Mesenchymal stem cell (in vitro differentiated cells and primary cell): ENCODE data around the gene GPR55.

Source experiments
- DNase-seq: peaks from one replicate; pipeline ENCODE4 v3.0.0-alpha.2; 2013
- H2AFZ ChIP-seq: one replicate; pipeline ENCODE4 v1.6.1; 2013; ENCODE audit warnings: low read depth, mild to moderate bottlenecking, control low read depth, inconsistent platforms, low read length, moderate library complexity
- H2AK5ac ChIP-seq: 2 replicates; pipeline ENCODE4 v1.6.1; 2013; ENCODE audit warnings: low read length, moderate library complexity, mild to moderate bottlenecking, inconsistent platforms; ENCODE audit not compliant: severe bottlenecking
- H2BK120ac ChIP-seq: one replicate; pipeline ENCODE4 v1.6.1; 2013; ENCODE audit warnings: low read depth, mild to moderate bottlenecking, inconsistent platforms, low read length, moderate library complexity
- H2BK12ac ChIP-seq, 2 experiments: one replicate each; pipeline ENCODE4 v1.6.1; 2013; ENCODE audit warnings: inconsistent platforms in 2 of 2, low read length in 2 of 2, mild to moderate bottlenecking in 2 of 2, moderate library complexity in 2 of 2, control low read depth in 1 of 2
- H2BK15ac ChIP-seq: one replicate; pipeline ENCODE4 v1.6.1; 2013; ENCODE audit warnings: mild to moderate bottlenecking, low read depth, inconsistent platforms; ENCODE audit not compliant: poor library complexity, severe bottlenecking
- H2BK5ac ChIP-seq: 2 replicates; pipeline ENCODE4 v1.6.1; 2013; ENCODE audit warnings: low read depth, mild to moderate bottlenecking, low read length, control low read depth, inconsistent platforms; ENCODE audit not compliant: poor library complexity, severe bottlenecking
- H3K14ac ChIP-seq, 2 experiments: one replicate each; pipeline ENCODE4 v1.6.1; 2013; ENCODE audit warnings: inconsistent platforms in 2 of 2, low read length in 2 of 2, control low read depth in 1 of 2, mild to moderate bottlenecking in 1 of 2, moderate library complexity in 1 of 2
- H3K18ac ChIP-seq, 2 experiments: one replicate each; pipeline ENCODE4 v1.6.1; 2013; ENCODE audit warnings: inconsistent platforms in 2 of 2, low read length in 2 of 2, control low read depth in 1 of 2, low read depth in 1 of 2, mild to moderate bottlenecking in 1 of 2
- H3K23ac ChIP-seq, 2 experiments: one replicate each; pipeline ENCODE4 v1.6.1; 2013; ENCODE audit warnings: inconsistent platforms in 2 of 2, low read length in 2 of 2, mild to moderate bottlenecking in 2 of 2, moderate library complexity in 2 of 2, control low read depth in 1 of 2
- H3K27ac ChIP-seq: 2 replicates; pipeline ENCODE4 v1.5.1; 2013; ENCODE audit warnings: mild to moderate bottlenecking, moderate library complexity, low read length, control low read depth, inconsistent platforms; ENCODE audit not compliant: poor library complexity, severe bottlenecking
- H3K27me3 ChIP-seq, 2 experiments: 2 replicates each; pipeline versions ENCODE4 v1.6.1 to v1.7.0; 2013; ENCODE audit warnings: low read length in 2 of 2, mild to moderate bottlenecking in 2 of 2, moderate library complexity in 2 of 2, control low read depth in 1 of 2, inconsistent platforms in 1 of 2; ENCODE audit not compliant: control insufficient read depth in 1 of 2, insufficient read depth in 1 of 2
- H3K36me3 ChIP-seq, 2 experiments: 2 replicates each; pipeline versions ENCODE4 v1.6.1 to v1.7.0; 2013; ENCODE audit warnings: low read length in 2 of 2, control low read depth in 1 of 2, inconsistent platforms in 1 of 2, low read depth in 1 of 2, mild to moderate bottlenecking in 1 of 2; ENCODE audit not compliant: insufficient read depth in 2 of 2, control insufficient read depth in 1 of 2
- H3K4ac ChIP-seq, 2 experiments: one replicate each; pipeline ENCODE4 v1.6.1; 2013; ENCODE audit warnings: inconsistent platforms in 2 of 2, low read length in 2 of 2, mild to moderate bottlenecking in 2 of 2, moderate library complexity in 2 of 2, control low read depth in 1 of 2, low read depth in 1 of 2
- H3K4me1 ChIP-seq: 2 replicates; pipeline ENCODE4 v1.6.1; 2013; ENCODE audit warnings: low read depth, low read length, control low read depth; ENCODE audit not compliant: control insufficient read depth, insufficient read depth
- H3K4me2 ChIP-seq: 2 replicates; pipeline ENCODE4 v1.6.1; 2013; ENCODE audit warnings: low read length, mild to moderate bottlenecking, inconsistent platforms; ENCODE audit not compliant: poor library complexity, severe bottlenecking
- H3K4me3 ChIP-seq, 2 experiments: 2 replicates each; pipeline versions ENCODE4 v1.5.1 to v1.7.0; 2013; ENCODE audit warnings: low read length in 2 of 2, mild to moderate bottlenecking in 2 of 2, control low read depth in 1 of 2, low read depth in 1 of 2; ENCODE audit not compliant: insufficient read depth in 1 of 2
- H3K79me1 ChIP-seq: replicated peaks from 2 replicates; pipeline ENCODE4 v1.6.1; 2013; ENCODE audit warnings: mild to moderate bottlenecking, control low read depth, low read length, inconsistent platforms; ENCODE audit not compliant: poor library complexity, severe bottlenecking
- H3K9ac ChIP-seq: 2 replicates; pipeline ENCODE4 v1.7.0; 2013; ENCODE audit warnings: mild to moderate bottlenecking, low read length, moderate library complexity
- H3K9me3 ChIP-seq: 2 replicates; pipeline ENCODE4 v1.7.0; 2013; ENCODE audit warnings: mild to moderate bottlenecking, low read length; ENCODE audit not compliant: control insufficient read depth
- H4K8ac ChIP-seq: one replicate; pipeline ENCODE4 v1.6.1; 2013; ENCODE audit warnings: inconsistent platforms, mild to moderate bottlenecking, low read length, moderate library complexity
- H4K91ac ChIP-seq: one replicate; pipeline ENCODE4 v1.6.1; 2013; ENCODE audit warnings: mild to moderate bottlenecking, low read length, inconsistent platforms
- WGBS: methylation state at CpG from one replicate; pipeline ENCODE4 v1.1.7; 2013; ENCODE audit warnings: mixed read lengths; 5-methylcytosine and 5-hydroxymethylcytosine counted together

Gene GPR55

GRCh38 chr2:230964136-230964730 lies 39.2 kb upstream of the GPR55 start:
- no peak overlapping the region for H3K4me3 ChIP-seq
- no peak overlapping the region for H2AFZ ChIP-seq
- no peak overlapping the region for H4K8ac ChIP-seq
- H3K36me3 ChIP-seq, result no peaks in the 10 kb centered on the region
- H3K27ac ChIP-seq, result no peak overlapping the region
- no peak overlapping the region for H3K4me2 ChIP-seq
- H3K9ac ChIP-seq, result no peak overlapping the region
- DNase-seq, result no peak
- H3K27me3 ChIP-seq, result peaks cover 0 to 22% of the 10 kb centered on the region in 2 experiments
- no peak overlapping the region for H2BK15ac ChIP-seq
- H3K9me3 ChIP-seq, result no peaks in the 10 kb centered on the region
- H4K91ac ChIP-seq, result no peak overlapping the region
- H3K18ac ChIP-seq, result no peak overlapping the region
- H3K14ac ChIP-seq, result peak overlapping the region in 1 of 2 experiments; percentile 26
- no peak overlapping the region for H3K4ac ChIP-seq
- H2BK5ac ChIP-seq, result no peak overlapping the region
- no peak overlapping the region for H2BK12ac ChIP-seq
- H2BK120ac ChIP-seq, result no peak overlapping the region
- H3K4me1 ChIP-seq, result peaks cover 3% of the 10 kb centered on the region
- WGBS, result 94% methylated on average over 36 of the region's 36 CpGs
- no peak overlapping the region for H3K23ac ChIP-seq
- no peak overlapping the region for H2AK5ac ChIP-seq
- no peaks in the 10 kb centered on the region for H3K79me1 ChIP-seq

- H3K27ac ChIP-seq, result no peak overlapping the region
Measured at GRCh38 chr2:230961091-230961491, 36.0 kb upstream of the GPR55 start.

GRCh38 chr2:230960026-230960425 lies 35.0 kb upstream of the GPR55 start:
- Histone ChIP-seq H3K4me3 (no peak overlapping the region), H3K4me2 (no peak overlapping the region), H3K9me3 (no peaks in the 10 kb centered on the region), H3K14ac (no peak overlapping the region), H3K27me3 (peaks cover 0 to 22% of the 10 kb centered on the region in 2 experiments), H4K8ac (no peak overlapping the region), H2AFZ (no peak overlapping the region), H3K9ac (no peak overlapping the region), H2BK15ac (no peak overlapping the region), H2BK120ac (no peak overlapping the region), H3K23ac (no peak overlapping the region), H3K4ac (no peak overlapping the region), H3K79me1 (no peaks in the 10 kb centered on the region), H3K4me1 (peaks cover 6% of the 10 kb centered on the region), H2BK5ac (no peak overlapping the region), H2AK5ac (no peak overlapping the region), H4K91ac (no peak overlapping the region), H2BK12ac (no peak overlapping the region), H3K36me3 (no peaks in the 10 kb centered on the region), H3K18ac (no peak overlapping the region), H3K27ac (no peak overlapping the region)
- 77% methylated on average over 1 of the region's 1 CpG for WGBS
- no peak for DNase-seq

More at GRCh38 chr2:230961091-230961491, 36.0 kb upstream of the GPR55 start:
- DNase-seq, result no peak
- Histone ChIP-seq H2AK5ac (no peak overlapping the region), H3K9me3 (no peaks in the 10 kb centered on the region), H3K18ac (peak overlapping the region in 1 of 2 experiments; percentile 51), H2BK120ac (no peak overlapping the region), H3K79me1 (no peaks in the 10 kb centered on the region), H3K14ac (no peak overlapping the region), H3K4ac (no peak overlapping the region), H3K27me3 (peaks cover 0 to 20% of the 10 kb centered on the region in 2 experiments), H3K4me1 (peaks cover 6% of the 10 kb centered on the region), H3K9ac (no peak overlapping the region), H3K36me3 (no peaks in the 10 kb centered on the region), H2AFZ (no peak overlapping the region), H3K4me2 (no peak overlapping the region), H4K91ac (no peak overlapping the region), H2BK5ac (no peak overlapping the region), H3K23ac (no peak overlapping the region), H3K4me3 (no peak overlapping the region), H4K8ac (peak overlapping the region; percentile 60), H2BK15ac (no peak overlapping the region), H2BK12ac (no peak overlapping the region)
- 43% methylated on average over 3 of the region's 3 CpGs for WGBS

GRCh38 chr2:230958820-230959756 lies 34.0 kb upstream of the GPR55 start:
- H3K14ac ChIP-seq, result no peak overlapping the region
- no peak overlapping the region for H3K27ac ChIP-seq

More at GRCh38 chr2:230958820-230959756, 34.0 kb upstream of the GPR55 start:
- H2BK120ac ChIP-seq, result no peak overlapping the region
- H3K4me1 ChIP-seq, result peaks cover 7% of the 10 kb centered on the region
- H3K4me2 ChIP-seq, result no peak overlapping the region
- no peak overlapping the region for H4K8ac ChIP-seq
- H3K79me1 ChIP-seq, result no peaks in the 10 kb centered on the region
- no peak overlapping the region for H2AFZ ChIP-seq
- no peak overlapping the region for H3K4ac ChIP-seq
- H3K9ac ChIP-seq, result no peak overlapping the region
- WGBS, result 89% methylated on average over 7 of the region's 8 CpGs
- H3K36me3 ChIP-seq, result no peaks in the 10 kb centered on the region
- no peak overlapping the region for H2AK5ac ChIP-seq
- no peak overlapping the region for H3K23ac ChIP-seq
- peaks cover 0 to 26% of the 10 kb centered on the region in 2 experiments for H3K27me3 ChIP-seq
- no peak overlapping the region for H2BK12ac ChIP-seq
- no peak for DNase-seq
- H3K4me3 ChIP-seq, result no peak overlapping the region
- H3K18ac ChIP-seq, result no peak overlapping the region
- no peak overlapping the region for H2BK5ac ChIP-seq
- H3K9me3 ChIP-seq, result no peaks in the 10 kb centered on the region
- H4K91ac ChIP-seq, result no peak overlapping the region
- H2BK15ac ChIP-seq, result no peak overlapping the region
